ENCODE data around the gene TM4SF4. TPM values are rescaled to one million over a fixed set of nuclear protein-coding genes. Genes with fewer than 3 reads are reported as not detected.

The TM4SF4 gene
- total RNA-seq, 6 experiments from 2014 or later = 210 to 473 (median 316) TPM

DNA sequence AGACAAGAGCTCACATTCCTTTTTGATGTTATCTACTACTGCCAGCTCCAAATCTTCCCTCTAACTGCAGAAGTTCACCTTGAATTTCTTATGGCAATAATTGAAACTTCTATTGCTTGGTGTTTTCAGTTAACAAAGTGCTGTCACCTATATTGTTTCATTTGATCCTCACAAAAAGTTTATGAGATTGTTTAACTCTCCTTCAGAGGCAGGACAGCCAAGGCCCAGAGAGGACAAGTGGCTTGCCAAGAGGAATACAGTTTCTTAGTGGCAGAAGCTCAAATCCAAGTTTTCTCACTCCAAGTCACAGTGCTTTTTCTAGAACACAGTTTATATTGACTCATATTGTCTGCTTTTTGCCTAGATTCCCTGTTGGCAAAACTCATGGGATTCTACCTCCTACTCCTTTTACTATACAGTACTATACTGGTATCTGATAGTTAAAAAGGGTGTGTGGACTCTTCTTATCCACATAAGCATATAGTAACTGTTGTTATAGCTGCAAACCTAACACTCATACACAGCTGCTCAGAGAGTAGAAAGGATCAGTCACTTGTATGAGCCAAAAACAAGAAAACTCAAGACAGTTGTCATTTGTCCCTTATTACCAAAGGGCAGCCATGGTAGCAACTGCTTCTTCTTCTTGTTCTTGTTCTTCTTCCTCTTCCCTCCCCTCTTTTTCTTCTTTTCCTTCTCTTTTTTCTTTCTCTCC, 15.9 kb downstream of the TM4SF4 start:
- H3K36me3 ChIP-seq = peaks cover 0 to 82% (median 22%) of the 10 kb centered on the region in 4 donors
- intact Hi-C loops (cut with DNase I) = no loop called here
- no peak for ATAC-seq
- H3K4me1 ChIP-seq = no peaks in the 10 kb centered on the region
- H3K27ac ChIP-seq = no peak overlapping the region
- no peak for DNase-seq
- no peak overlapping the region for H3K4me3 ChIP-seq
- H3K27me3 ChIP-seq = no peaks in the 10 kb centered on the region
- no peak for TF ChIP-seq POLR2A (IDR thresholded peaks at IDR 0.05)
- TF ChIP-seq, protein P1, sequence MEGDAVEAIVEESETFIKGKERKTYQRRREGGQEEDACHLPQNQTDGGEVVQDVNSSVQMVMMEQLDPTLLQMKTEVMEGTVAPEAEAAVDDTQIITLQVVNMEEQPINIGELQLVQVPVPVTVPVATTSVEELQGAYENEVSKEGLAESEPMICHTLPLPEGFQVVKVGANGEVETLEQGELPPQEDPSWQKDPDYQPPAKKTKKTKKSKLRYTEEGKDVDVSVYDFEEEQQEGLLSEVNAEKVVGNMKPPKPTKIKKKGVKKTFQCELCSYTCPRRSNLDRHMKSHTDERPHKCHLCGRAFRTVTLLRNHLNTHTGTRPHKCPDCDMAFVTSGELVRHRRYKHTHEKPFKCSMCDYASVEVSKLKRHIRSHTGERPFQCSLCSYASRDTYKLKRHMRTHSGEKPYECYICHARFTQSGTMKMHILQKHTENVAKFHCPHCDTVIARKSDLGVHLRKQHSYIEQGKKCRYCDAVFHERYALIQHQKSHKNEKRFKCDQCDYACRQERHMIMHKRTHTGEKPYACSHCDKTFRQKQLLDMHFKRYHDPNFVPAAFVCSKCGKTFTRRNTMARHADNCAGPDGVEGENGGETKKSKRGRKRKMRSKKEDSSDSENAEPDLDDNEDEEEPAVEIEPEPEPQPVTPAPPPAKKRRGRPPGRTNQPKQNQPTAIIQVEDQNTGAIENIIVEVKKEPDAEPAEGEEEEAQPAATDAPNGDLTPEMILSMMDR (IDR thresholded peaks at IDR 0.05) = no peak
- no peaks in the 10 kb centered on the region for H3K9me3 ChIP-seq

DNA sequence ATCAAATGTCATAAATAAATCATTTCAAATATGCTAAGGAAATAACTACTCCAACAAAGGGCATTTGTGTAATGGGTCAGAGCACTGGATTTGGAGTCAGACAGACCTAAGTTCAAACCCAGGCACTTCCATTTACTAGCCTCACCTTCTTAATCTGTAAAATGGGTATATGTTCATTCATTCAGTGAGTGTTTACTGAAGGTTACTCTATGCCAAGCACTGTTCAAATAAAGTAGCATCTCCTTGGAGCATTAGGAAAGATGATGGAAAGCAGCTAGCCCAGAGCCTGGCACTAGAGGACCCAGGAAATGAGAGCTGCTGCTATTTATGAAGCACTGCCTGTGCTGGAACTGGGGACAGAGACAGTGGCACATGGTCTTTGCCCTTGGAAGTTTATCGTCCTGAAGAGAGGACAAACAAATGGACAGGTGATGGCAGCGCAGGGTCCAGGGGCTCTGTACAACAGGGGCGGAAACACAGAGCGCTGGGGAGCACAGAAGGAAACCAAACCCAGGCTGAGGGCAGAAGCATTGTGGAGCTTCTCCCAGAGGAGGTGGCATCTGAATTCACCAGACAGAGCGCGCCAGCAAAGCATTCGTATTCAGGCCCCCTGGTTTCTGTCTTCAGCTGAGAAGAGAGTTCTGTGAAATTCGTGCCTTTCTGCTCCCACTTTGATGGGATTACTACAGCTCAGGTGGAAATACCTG, 19.0 kb downstream of the TM4SF4 start:
- 78% methylated on average over 5 of the region's 8 CpGs for WGBS (ENCODE audit: insufficient coverage, low coverage, low lambda C conversion rate, missing lambda C conversion rate)
- Histone ChIP-seq H3K27me3 (no peaks in the 10 kb centered on the region), H3K9me3 (no peaks in the 10 kb centered on the region), H3K4me1 (no peaks in the 10 kb centered on the region), H3K27ac (no peak overlapping the region), H3K4me3 (no peak overlapping the region), H3K36me3 (peaks cover 0 to 74% (median 13%) of the 10 kb centered on the region in 4 donors)
- TF ChIP-seq, protein P1 (IDR thresholded peaks at IDR 0.05) = no peak
- no peak for TF ChIP-seq POLR2A (IDR thresholded peaks at IDR 0.05)
- no peak for DNase-seq
- intact Hi-C loops (cut with DNase I) = no loop called here
- peak; percentile 9 to 46 (median 18) for ATAC-seq

DNA sequence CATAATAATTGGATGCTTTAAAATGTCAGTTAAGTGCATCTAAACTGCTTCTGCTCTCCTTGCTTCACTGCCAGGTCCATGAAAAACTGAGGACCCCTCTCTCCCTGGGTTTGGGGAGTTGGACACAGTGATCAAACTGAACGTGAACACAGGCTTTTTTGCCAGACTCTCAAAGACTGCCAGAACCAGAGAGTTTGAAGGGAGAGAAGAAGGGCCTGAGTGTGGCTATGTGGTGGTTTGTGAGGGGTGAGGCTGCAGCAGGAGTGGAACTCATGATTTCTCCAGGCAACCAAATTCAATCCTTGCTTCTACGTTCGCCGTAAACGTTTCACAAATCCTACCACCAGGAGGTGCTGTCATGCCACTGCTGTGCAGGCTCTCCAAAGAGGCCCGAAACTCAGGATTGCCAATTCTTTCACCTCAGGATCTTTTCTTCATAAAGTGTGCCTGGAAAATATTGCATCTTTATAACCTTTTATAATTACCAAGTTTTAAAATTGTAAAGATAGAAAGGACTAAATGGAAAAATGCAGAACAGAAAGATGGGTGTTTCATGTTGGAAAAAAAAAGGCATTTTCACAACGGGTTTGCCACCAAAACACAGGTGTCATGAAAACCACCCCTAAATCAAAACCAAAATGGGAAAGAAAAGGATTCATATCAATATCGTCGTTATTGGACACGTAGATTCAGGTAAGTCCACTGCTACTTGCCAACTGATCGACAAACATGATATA, 19.7 kb downstream of the TM4SF4 start:
- peak; percentile 32 to 67 (median 47) for ATAC-seq
- DNase-seq = no peak
- TF ChIP-seq, protein P1 (IDR thresholded peaks at IDR 0.05) = peak; percentile 48 to 63 (median 55)
- TF ChIP-seq POLR2A (IDR thresholded peaks at IDR 0.05) = no peak
- 52% methylated on average over 11 of the region's 11 CpGs for WGBS (ENCODE audit: insufficient coverage, low coverage, low lambda C conversion rate, missing lambda C conversion rate)
- no peaks in the 10 kb centered on the region for H3K9me3 ChIP-seq
- no peaks in the 10 kb centered on the region for H3K4me1 ChIP-seq
- no peak overlapping the region for H3K4me3 ChIP-seq
- H3K36me3 ChIP-seq = peaks cover 0 to 74% (median 11%) of the 10 kb centered on the region in 4 donors
- no peaks in the 10 kb centered on the region for H3K27me3 ChIP-seq
- intact Hi-C loops (cut with DNase I) = no loop called here
- H3K27ac ChIP-seq = no peak overlapping the region

DNA sequence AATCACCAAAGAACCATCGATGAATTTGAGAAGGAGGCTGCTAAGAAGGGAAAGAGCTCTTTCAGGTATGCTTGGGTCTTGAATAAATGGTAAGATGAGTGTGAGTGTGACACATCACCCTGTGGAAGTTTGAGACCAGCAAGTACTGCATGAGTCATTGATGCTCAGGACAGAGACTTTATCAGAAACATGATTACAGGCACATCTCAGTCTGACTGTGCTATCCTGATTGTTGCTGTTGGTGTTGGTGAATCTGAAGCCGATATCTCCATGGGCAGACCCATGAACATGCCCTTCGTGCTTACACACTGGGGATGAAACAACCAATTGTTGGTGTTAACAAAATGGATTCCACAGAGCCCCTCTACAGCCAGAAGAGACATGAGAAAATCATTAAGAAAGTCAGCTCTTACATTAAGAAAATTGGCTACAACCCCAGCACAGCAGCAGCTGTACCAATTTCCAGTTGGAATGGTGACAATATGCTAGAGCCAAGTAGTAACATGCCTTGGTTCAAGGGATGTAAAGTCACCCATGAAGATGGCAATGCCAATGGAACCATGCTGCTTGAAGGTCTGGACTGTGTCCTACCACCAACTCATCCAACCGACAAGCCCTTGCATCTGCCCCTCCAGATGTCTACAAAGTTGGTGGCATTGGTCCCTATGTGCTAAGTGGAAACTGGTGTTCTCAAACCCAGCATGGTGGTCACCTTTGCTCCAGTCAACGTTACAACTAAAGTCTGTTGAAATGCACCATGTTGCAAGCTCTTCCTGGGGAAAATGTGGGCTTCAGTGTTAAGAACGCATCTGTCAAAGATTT, 20.5 kb downstream of the TM4SF4 start:
- intact Hi-C loops (cut with DNase I) = no loop called here
- Histone ChIP-seq H3K27ac (no peak overlapping the region), H3K9me3 (no peaks in the 10 kb centered on the region), H3K4me1 (no peaks in the 10 kb centered on the region), H3K27me3 (no peaks in the 10 kb centered on the region), H3K36me3 (peaks cover 0 to 74% (median 11%) of the 10 kb centered on the region in 4 donors), H3K4me3 (no peak overlapping the region)
- TF ChIP-seq, protein P1 (IDR thresholded peaks at IDR 0.05) = no peak
- TF ChIP-seq POLR2A (IDR thresholded peaks at IDR 0.05) = no peak
- DNase-seq = no peak
- peak in 3 of 4 donors; percentile 5 to 42 (median 8) for ATAC-seq
- 90% methylated on average over 5 of the region's 6 CpGs for WGBS (ENCODE audit: insufficient coverage, low coverage, low lambda C conversion rate, missing lambda C conversion rate)
